IMR-90 (cell line): ENCODE results near the gene HLA-DMB. TPM values are rescaled to one million over a fixed set of nuclear protein-coding genes. Genes with fewer than 3 reads are reported as not detected.

Source experiments
- ATAC-seq: fragments of 200-7000 bp; cut with Tn5 transposase; 2 replicates; pipeline ENCODE4 v1.9.1; 2020; ENCODE audit warnings: low read depth, mild to moderate bottlenecking, moderate library complexity
- BruUV-seq: library from RNA; stranded (reverse); fragments of 400-500 nt; replicated peaks from 2 replicates; lab custom pipeline; 2021; lab: Mats Ljungman, UMichigan
- CTCF ChIA-PET: fragments of 300-600 bp; formaldehyde crosslinking; extraction: SDS; loops from one replicate; lab custom pipeline; 2021; ENCODE audit warnings: antibody characterized with exemption; lab: Yijun Ruan, JAX
- POLR2A ChIA-PET: fragments of 300-600 bp; sonication (Branson Sonifier 250); formaldehyde crosslinking; loops from one replicate; lab custom pipeline; 2022; ENCODE audit warnings: antibody characterized with exemption; ENCODE audit not compliant: unreplicated experiment; lab: Charles Lee
- DNase-seq: peaks from one replicate; pipeline ENCODE4 v3.0.0; 2013
- H2AFZ ChIP-seq: replicated peaks from 2 replicates; pipeline ENCODE3; 2013; ENCODE audit warnings: low read length, mild to moderate bottlenecking; ENCODE audit not compliant: poor library complexity
- H2AK5ac ChIP-seq: 2 replicates; pipeline ENCODE4 v1.6.1; 2013; ENCODE audit warnings: low read depth, low read length, inconsistent platforms
- H2AK9ac ChIP-seq: replicated peaks from 2 replicates; pipeline ENCODE3; 2013; ENCODE audit warnings: mild to moderate bottlenecking, low read depth, low read length, moderate library complexity; ENCODE audit not compliant: poor library complexity
- H2BK120ac ChIP-seq: 2 replicates; pipeline ENCODE4 v1.6.1; 2013; ENCODE audit warnings: low read depth, low read length, inconsistent platforms
- H2BK15ac ChIP-seq: 3 replicates; pipeline ENCODE4 v1.6.1; 2013; ENCODE audit warnings: low read depth, low read length, inconsistent platforms
- H2BK20ac ChIP-seq: 2 replicates; pipeline ENCODE4 v1.6.1; 2013; ENCODE audit warnings: low read depth, mild to moderate bottlenecking, inconsistent platforms, low read length, moderate library complexity
- H2BK5ac ChIP-seq: 2 replicates; pipeline ENCODE4 v1.6.1; 2013; ENCODE audit warnings: mild to moderate bottlenecking, low read depth, low read length, inconsistent platforms; ENCODE audit not compliant: poor library complexity, severe bottlenecking
- H3K14ac ChIP-seq: replicated peaks from 2 replicates; pipeline ENCODE4 v1.6.1; 2013; ENCODE audit warnings: low read depth, low read length, inconsistent platforms
- H3K18ac ChIP-seq: 2 replicates; pipeline ENCODE4 v1.6.1; 2013; ENCODE audit warnings: low read depth, low read length, control low read depth
- H3K23ac ChIP-seq: 2 replicates; pipeline ENCODE4 v1.6.1; 2013; ENCODE audit warnings: low read depth, low read length, inconsistent platforms
- H3K27ac ChIP-seq: 2 replicates; pipeline ENCODE4 v1.5.1; 2013; ENCODE audit warnings: mild to moderate bottlenecking, control low read depth, low read length; ENCODE audit not compliant: insufficient read depth
- H3K27me3 ChIP-seq: 2 replicates; pipeline ENCODE4 v1.6.1; 2013; ENCODE audit warnings: low read length; ENCODE audit not compliant: control insufficient read depth, insufficient read depth
- H3K36me3 ChIP-seq: 2 replicates; pipeline ENCODE4 v1.6.1; 2013; ENCODE audit warnings: low read length, mixed read lengths; ENCODE audit not compliant: control insufficient read depth, insufficient read depth
- H3K4ac ChIP-seq: 2 replicates; pipeline ENCODE4 v1.6.1; 2013; ENCODE audit warnings: low read depth, low read length, inconsistent platforms
- H3K4me1 ChIP-seq: 2 replicates; pipeline ENCODE4 v1.6.1; 2013; ENCODE audit warnings: low read length, mixed read lengths; ENCODE audit not compliant: control insufficient read depth, insufficient read depth
- H3K4me2 ChIP-seq: 2 replicates; pipeline ENCODE4 v1.6.1; 2013; ENCODE audit warnings: low read depth, mild to moderate bottlenecking, control low read depth, low read length, moderate library complexity
- H3K4me3 ChIP-seq: 2 replicates; pipeline ENCODE4 v1.5.1; 2013; ENCODE audit warnings: low read depth, mild to moderate bottlenecking, control low read depth, low read length, moderate library complexity; ENCODE audit not compliant: insufficient read depth
- H3K56ac ChIP-seq: 2 replicates; pipeline ENCODE4 v1.6.1; 2013; ENCODE audit warnings: low read length, inconsistent platforms; ENCODE audit not compliant: insufficient read depth; ENCODE audit errors: extremely low read depth
- H3K79me1 ChIP-seq, 2 experiments: 2 replicates each; pipeline ENCODE4 v1.6.1; 2013; ENCODE audit warnings: low read length in 2 of 2, inconsistent platforms in 1 of 2, low read depth in 1 of 2
- H3K9ac ChIP-seq: 2 replicates; pipeline ENCODE4 v1.6.1; 2013; ENCODE audit warnings: low read depth, low read length, control low read depth
- H3K9me1 ChIP-seq: 2 replicates; pipeline ENCODE4 v1.6.1; 2013; ENCODE audit warnings: low read length, inconsistent platforms; ENCODE audit not compliant: insufficient read depth
- H3K9me3 ChIP-seq: 2 replicates; pipeline ENCODE4 v1.6.1; 2013; ENCODE audit warnings: low read length; ENCODE audit not compliant: control insufficient read depth, insufficient read depth
- H4K20me1 ChIP-seq: 2 replicates; pipeline ENCODE4 v1.6.1; 2013; ENCODE audit warnings: low read length, inconsistent platforms; ENCODE audit not compliant: insufficient read depth
- H4K5ac ChIP-seq: 2 replicates; pipeline ENCODE4 v1.6.1; 2013; ENCODE audit warnings: mild to moderate bottlenecking, low read depth, low read length, control low read depth
- H4K8ac ChIP-seq, 2 experiments: 2 replicates each; pipeline ENCODE4 v1.6.1; 2013; ENCODE audit warnings: low read depth in 2 of 2, low read length in 2 of 2, control low read depth in 1 of 2, inconsistent platforms in 1 of 2
- H4K91ac ChIP-seq: 2 replicates; pipeline ENCODE4 v1.6.1; 2013; ENCODE audit warnings: low read depth, low read length, inconsistent platforms; ENCODE audit not compliant: insufficient read depth
- CEBPB ChIP-seq: IDR thresholded peaks from 2 replicates; pipeline ENCODE4 v1.6.1; 2012; ENCODE audit warnings: low read depth, low read length, improper control_type of control experiment
- FOS ChIP-seq: fragments of 150-350 bp; IDR thresholded peaks from 2 replicates; pipeline ENCODE4 v1.6.1; 2016; ENCODE audit warnings: low read depth, low read length
- MAFK ChIP-seq: IDR thresholded peaks from 2 replicates; pipeline ENCODE4 v1.6.1; 2012; ENCODE audit warnings: low read depth, low read length, improper control_type of control experiment
- MAZ ChIP-seq: IDR thresholded peaks from 2 replicates; pipeline ENCODE4 v1.6.1; 2012; ENCODE audit warnings: low read depth, mild to moderate bottlenecking, low read length, improper control_type of control experiment, moderate library complexity, borderline replicate concordance
- NFE2L2 ChIP-seq: fragments of 150-350 bp; IDR thresholded peaks from 2 replicates; pipeline ENCODE4 v1.6.1; 2016; ENCODE audit warnings: low read depth, mild to moderate bottlenecking, low read length
- POLR2A ChIP-seq: IDR thresholded peaks from 2 replicates; pipeline ENCODE4 v1.6.1; 2012; ENCODE audit warnings: mild to moderate bottlenecking, low read depth, low read length
- RAD21 ChIP-seq: IDR thresholded peaks from 2 replicates; pipeline ENCODE4 v1.6.1; 2012; ENCODE audit warnings: low read length, improper control_type of control experiment
- RCOR1 ChIP-seq: IDR thresholded peaks from 2 replicates; pipeline ENCODE4 v1.6.1; 2012; ENCODE audit warnings: mild to moderate bottlenecking, low read length, improper control_type of control experiment; ENCODE audit not compliant: insufficient replicate concordance
- RFX5 ChIP-seq: IDR thresholded peaks from 2 replicates; pipeline ENCODE4 v1.8.0; 2012; ENCODE audit warnings: low read depth, mild to moderate bottlenecking, low read length, moderate library complexity
- SMC3 ChIP-seq: fragments of 150-350 bp; IDR thresholded peaks from 2 replicates; pipeline ENCODE4 v1.6.1; 2016; ENCODE audit warnings: low read depth, mild to moderate bottlenecking, antibody characterized with exemption, low read length, moderate library complexity
- WGBS, 2 experiments: methylation state at CpG; one replicate each; pipeline versions ENCODE4 v1.1.5 to v1.1.7; 2013; ENCODE audit warnings: missing lambda C conversion rate in 2 of 2; ENCODE audit not compliant: insufficient read length in 1 of 2; ENCODE audit errors: extremely low coverage in 2 of 2; 5-methylcytosine and 5-hydroxymethylcytosine counted together
- dilution Hi-C: fragments of 300-500 bp; cut with HindIII; formaldehyde crosslinking; loops from one replicate; pipeline ENCODE4 v1.14.3; 2018; ENCODE audit warnings: low sequenced_read_pairs; ENCODE audit not compliant: unreplicated experiment
- in situ Hi-C: fragments of 300-500 bp; cut with MboI; formaldehyde crosslinking; loops from 3 replicates; pipeline ENCODE4 v1.14.3; 2019; ENCODE audit warnings: low sequenced_read_pairs, inconsistent platforms, mixed read lengths
- intact Hi-C: fragments of 100-400 bp; cut with micrococcal nuclease; formaldehyde crosslinking; loops from 2 replicates; pipeline ENCODE4 v1.10.0; 2022
- polyA plus RNA-seq, 3 experiments: library from polyadenylated mRNA; depleted of rRNA; stranded (reverse); fragments of >200 nt; gene quantifications; 2 replicates each; pipeline ENCODE4 v1.2.3, GENCODE V29; 2012; ENCODE audit warnings: low replicate concordance in 1 of 3
- total RNA-seq: library from RNA; depleted of rRNA; stranded (reverse); fragments of >200 nt; gene quantifications from 2 replicates; pipeline ENCODE4 v1.2.3, GENCODE V29; 2012
- TF ChIP-seq, protein P1 (sequence below): fragments of 150-350 bp; IDR thresholded peaks from 2 replicates; pipeline ENCODE4 v1.6.1; 2016; ENCODE audit warnings: low read depth, mild to moderate bottlenecking, low read length, moderate library complexity, borderline replicate concordance

Gene HLA-DMB
- total and polyA plus RNA-seq, 2 of the 4 experiments (the other 2 are of a cell fraction), result 0.18 to 0.19 TPM

DNA sequence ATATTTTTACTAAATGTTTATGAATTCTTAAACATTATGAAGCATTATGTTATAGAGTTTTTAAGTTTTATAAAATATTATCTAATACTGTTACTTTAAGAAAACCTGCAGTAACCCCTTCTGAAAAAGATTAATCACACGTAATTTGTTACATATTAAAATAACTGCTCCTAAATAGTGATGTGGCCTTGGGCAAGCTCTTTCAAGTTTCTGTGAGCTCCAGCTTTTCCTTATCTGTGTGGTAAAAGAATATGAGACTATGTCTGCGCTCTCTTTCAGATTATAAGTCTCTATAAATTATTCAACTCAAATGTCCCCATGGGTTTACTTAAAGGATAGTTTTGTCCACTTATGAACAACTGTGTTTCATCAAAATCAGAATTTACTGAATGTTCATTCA lies 31.9 kb downstream of the HLA-DMB start:
- DNase-seq (no peak), ATAC-seq (no peak)
- no peak overlapping the region for H2BK15ac ChIP-seq
- no peaks in the 10 kb centered on the region for H3K9me3 ChIP-seq
- in situ Hi-C loops (no loop called here), dilution Hi-C loops (no loop called here), intact Hi-C loops (no loop called here)
- no TSS peak for BruUV-seq
- H3K27ac ChIP-seq, result no peak overlapping the region
- WGBS, 2 experiments, result no CpG with 5 or more reads among the region's 2 CpGs
- ChIA-PET CTCF (no interaction called here), POLR2A (no interaction called here)
- no peak overlapping the region for H3K4me2 ChIP-seq
- H4K5ac ChIP-seq, result no peak overlapping the region
- no peak overlapping the region for H2AK9ac ChIP-seq
- H3K36me3 ChIP-seq, result no peaks in the 10 kb centered on the region
- H2BK5ac ChIP-seq, result no peak overlapping the region
- H3K18ac ChIP-seq, result no peak overlapping the region
- H3K27me3 ChIP-seq, result peaks cover 3% of the 10 kb centered on the region
- 0 out of 2 replicates have a peak, but pooled peaks cover 3% of the 10 kb centered on the region for H3K9me1 ChIP-seq
- H3K4me3 ChIP-seq, result no peak overlapping the region
- peaks cover 3% of the 10 kb centered on the region for H3K4me1 ChIP-seq
- H3K14ac ChIP-seq, result no peak overlapping the region
- no peak overlapping the region for H4K91ac ChIP-seq
- no peak overlapping the region for H4K8ac ChIP-seq
- no peaks in the 10 kb centered on the region for H4K20me1 ChIP-seq
- H2BK20ac ChIP-seq, result no peak overlapping the region
- no peak overlapping the region for H2AFZ ChIP-seq
- H3K9ac ChIP-seq, result no peak overlapping the region
- TF ChIP-seq CEBPB, result no peak
- TF ChIP-seq RFX5, result no peak
- no peak for TF ChIP-seq RAD21
- TF ChIP-seq FOS, result no peak
- no peak for TF ChIP-seq POLR2A
- no peak for TF ChIP-seq SMC3
- TF ChIP-seq NFE2L2, result no peak
- no peak for TF ChIP-seq MAFK
- TF ChIP-seq MAZ, result no peak
- no peak for TF ChIP-seq RCOR1
- TF ChIP-seq, protein P1, sequence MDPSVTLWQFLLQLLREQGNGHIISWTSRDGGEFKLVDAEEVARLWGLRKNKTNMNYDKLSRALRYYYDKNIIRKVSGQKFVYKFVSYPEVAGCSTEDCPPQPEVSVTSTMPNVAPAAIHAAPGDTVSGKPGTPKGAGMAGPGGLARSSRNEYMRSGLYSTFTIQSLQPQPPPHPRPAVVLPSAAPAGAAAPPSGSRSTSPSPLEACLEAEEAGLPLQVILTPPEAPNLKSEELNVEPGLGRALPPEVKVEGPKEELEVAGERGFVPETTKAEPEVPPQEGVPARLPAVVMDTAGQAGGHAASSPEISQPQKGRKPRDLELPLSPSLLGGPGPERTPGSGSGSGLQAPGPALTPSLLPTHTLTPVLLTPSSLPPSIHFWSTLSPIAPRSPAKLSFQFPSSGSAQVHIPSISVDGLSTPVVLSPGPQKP, result no peak
- no peaks in the 10 kb centered on the region for H3K79me1 ChIP-seq
- no peak overlapping the region for H3K4ac ChIP-seq
- no peak overlapping the region for H3K23ac ChIP-seq
- H2BK120ac ChIP-seq, result no peak overlapping the region
- no peak overlapping the region for H3K56ac ChIP-seq
- no peak overlapping the region for H2AK5ac ChIP-seq
